Measurements from ENCODE around the gene XDH.

Gene XDH

DNA sequence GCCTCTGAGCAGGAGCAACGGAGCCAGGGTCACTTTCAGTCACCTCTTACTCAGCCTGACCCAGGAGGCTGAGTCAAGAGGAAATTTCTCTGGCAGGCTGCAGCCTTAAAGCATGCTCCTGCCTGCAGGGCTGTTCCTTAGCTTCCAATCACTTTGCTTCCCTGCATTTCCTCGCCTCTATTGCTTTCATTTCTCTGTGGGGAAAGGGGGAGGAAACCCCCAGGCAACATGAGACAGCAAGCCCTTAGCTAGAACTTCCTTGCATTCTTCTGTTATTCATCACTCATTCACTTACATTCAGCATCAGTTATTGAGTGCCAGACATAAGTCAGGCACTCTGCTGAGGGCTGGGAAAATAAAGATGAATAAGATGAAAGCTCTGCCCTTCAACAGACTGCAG, 13.0 kb downstream of the XDH start:
- DNase-seq: no peak

GRCh38 chr2:31398881-31399280, 15.7 kb downstream of the XDH start:
- DNase-seq: no peak

GRCh38 chr2:31397094-31397493, 17.4 kb downstream of the XDH start:
- DNase-seq: peak; percentile 6

DNA sequence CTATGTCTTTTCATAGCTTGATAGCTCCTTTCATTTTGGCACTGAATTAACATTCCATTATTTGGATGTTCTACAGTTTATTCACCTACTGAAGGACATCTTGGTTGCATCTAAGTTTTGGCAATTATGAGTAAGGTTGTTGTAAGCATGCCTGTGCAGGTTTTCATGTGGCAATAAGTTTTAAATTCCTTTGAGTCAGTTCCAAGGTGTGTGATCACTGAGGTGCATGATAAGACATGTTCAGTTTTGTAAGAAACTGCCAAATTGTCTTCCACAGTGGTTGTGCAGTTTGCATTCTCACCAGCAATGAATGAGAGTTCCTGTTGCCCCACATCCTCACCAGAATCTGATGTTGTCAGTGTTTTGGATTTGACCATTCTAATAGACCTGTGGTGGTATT, 24.2 kb downstream of the XDH start:
- no peak for DNase-seq

DNA sequence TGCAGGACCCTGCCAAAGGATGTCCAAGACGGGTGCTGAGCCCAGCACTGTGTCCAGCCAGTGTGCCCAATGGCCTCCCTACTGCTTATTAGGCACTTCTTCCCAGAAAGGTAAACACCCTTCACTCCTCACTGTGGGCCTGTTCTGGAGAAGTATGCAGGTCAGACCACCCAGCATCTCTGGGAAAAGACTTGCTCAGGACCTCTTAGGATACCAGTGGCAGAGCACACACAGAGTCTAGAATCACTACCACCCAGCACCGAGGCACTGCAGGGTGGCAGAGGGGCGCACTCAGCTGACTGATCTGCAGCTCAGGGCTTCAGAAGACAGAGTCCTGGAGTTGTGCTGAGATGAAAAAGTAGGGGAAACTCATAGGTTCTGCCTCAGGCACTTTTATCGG, 25.8 kb downstream of the XDH start:
- no peak for DNase-seq

- DNase-seq: no peak
These were observed 26.7 kb downstream of the XDH start for GRCh38 chr2:31387850-31388249.

GRCh38 chr2:31386648-31387047, 27.9 kb downstream of the XDH start:
- no peak for DNase-seq

DNA sequence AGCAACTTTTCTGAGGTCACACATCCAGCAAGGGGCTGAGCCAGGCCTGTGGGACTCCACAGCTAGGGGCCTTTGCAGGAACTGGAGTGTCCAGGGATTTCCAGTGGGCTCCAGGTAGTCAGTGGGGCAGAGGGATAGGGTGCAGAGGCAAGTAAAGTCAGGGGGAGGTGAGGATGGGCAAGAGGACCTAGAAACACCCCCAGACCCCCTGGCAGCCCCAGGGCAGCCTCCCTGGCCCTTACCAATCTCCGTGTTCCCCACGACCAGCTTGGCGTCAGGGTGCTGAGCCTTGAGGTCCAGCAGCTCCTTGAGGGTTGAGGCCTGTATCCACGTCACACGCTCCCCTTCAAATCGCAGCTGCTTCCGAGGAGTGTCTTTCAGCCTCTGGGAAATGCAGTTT, 28.4 kb downstream of the XDH start:
- DNase-seq: no peak

GRCh38 chr2:31384771-31385276, 29.7 kb downstream of the XDH start:
- DNase-seq: no peak

DNA sequence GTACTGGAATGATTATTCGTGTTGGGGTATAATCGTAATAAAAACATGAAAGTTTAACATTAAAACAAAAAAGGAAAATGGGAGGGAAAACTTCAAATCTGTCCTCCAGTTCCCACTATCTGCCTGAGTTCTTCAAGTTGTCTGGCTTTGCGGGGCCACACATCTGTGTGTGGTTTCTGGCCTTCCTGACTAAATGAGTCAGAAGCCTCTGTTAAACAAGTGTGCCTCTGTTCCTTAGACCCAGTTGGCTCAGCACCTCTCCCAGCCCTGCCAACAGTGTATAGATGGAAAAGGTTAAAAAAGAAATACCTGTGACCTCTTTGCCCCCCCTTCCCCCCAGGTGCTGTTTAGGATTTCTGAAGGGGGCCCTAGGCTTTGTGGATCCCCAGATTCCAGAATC, 30.2 kb downstream of the XDH start:
- no peak for DNase-seq

- DNase-seq: no peak
These were observed 30.9 kb downstream of the XDH start for GRCh38 chr2:31383471-31384153.

- no peak for DNase-seq
These were observed 32.0 kb downstream of the XDH start for GRCh38 chr2:31382452-31383120.

DNA sequence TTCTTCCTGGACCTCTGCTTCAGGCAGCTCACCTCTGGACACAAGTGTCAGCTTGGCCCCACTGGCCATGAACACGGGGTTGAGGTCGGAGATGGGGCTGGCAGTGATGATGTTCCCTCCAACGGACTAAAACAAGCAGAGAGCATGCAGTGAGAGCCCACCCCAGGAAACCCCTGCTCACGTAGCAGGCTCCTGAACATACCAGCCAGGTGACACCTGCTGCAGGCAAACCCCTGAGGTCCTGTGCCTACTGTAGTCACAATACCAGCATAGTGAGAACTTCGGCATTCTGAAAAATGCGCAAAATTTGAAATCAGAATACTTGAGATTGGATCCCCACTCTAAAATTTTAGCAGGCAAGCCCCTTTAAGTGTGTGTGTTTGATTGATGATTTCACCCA, 32.9 kb downstream of the XDH start:
- no peak for DNase-seq

GRCh38 chr2:31380243-31380642, 34.3 kb downstream of the XDH start:
- no peak for DNase-seq

DNA sequence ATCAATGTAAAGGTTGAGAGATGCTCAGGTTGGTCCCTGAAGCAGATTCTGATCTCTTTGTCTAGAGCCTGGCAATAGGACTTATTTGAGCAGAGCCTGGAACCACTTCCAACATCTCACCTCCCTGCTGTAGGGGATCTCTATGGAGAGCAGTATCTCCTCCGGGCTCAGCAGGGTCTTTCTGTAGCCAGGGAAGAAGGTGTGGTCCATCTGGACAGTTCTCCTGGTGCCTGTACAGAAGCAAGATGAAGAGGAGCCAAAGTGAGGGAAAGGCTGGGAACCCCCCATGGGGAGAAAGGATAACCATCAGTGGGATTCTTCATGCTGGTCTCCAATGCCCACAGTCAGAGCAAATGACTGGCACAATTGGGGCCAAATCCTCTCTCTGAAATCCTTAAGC, 34.8 kb downstream of the XDH start:
- DNase-seq: no peak

DNA sequence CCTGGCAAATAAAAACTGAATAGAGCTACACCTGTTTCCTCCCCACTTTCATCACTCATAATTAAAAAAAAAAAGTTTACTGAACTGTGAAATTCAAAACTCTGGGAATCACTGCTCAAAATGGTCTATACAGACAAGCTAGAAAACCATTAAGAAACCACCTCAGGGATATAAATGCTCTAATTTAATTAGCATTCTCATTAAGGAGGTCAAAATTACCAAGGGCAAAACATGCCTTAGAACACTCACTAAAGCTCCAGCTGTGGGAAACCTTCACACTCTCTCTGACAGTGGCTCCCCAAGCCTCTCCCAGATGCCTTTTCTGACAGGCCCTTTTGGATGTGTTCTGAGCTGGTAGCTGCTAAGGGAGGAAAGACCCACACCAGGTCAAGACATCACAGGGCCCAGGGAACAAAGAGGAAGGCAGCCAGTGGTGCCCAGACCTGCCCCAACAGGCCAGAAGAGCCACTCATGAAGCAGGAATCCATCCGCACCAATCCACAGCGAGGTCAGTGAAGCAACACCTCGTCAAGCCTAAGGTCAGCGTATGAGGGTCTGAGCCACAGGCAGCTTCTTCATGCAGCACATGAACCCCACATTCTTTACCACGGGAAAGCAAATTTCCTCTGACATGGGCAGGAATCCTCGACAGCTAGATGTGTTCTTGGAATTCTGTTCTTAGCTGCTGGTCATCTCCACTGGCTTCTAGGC, 35.6 kb downstream of the XDH start:
- no peak for DNase-seq

GRCh38 chr2:31378389-31378788, 36.2 kb downstream of the XDH start:
- DNase-seq: no peak

DNA sequence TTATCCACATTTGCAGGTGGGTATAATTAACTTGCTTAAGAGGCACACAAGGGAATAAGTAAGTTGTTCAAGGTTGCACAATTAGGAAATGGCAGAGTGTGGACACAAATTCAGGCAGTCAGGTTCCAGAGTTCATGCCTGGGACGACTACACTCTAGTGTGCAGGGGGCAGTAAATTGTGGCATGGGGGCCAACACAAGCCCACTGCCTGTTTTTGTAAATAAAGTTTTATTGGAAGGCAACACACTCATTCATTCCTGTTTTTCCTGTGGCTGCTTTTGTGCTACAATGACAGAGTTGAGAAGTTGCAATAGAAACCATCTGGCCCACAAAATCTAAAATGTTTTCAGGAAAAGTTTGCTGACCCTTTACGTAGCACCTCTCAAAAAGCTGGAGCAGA, 41.4 kb downstream of the XDH start:
- DNase-seq: no peak

- no peak for DNase-seq
These were observed 42.4 kb downstream of the XDH start for GRCh38 chr2:31372097-31372496.

GRCh38 chr2:31371691-31372090, 42.9 kb downstream of the XDH start:
- no peak for DNase-seq

- no peak for DNase-seq
These were observed 47.8 kb downstream of the XDH start for GRCh38 chr2:31366733-31367132.

DNA sequence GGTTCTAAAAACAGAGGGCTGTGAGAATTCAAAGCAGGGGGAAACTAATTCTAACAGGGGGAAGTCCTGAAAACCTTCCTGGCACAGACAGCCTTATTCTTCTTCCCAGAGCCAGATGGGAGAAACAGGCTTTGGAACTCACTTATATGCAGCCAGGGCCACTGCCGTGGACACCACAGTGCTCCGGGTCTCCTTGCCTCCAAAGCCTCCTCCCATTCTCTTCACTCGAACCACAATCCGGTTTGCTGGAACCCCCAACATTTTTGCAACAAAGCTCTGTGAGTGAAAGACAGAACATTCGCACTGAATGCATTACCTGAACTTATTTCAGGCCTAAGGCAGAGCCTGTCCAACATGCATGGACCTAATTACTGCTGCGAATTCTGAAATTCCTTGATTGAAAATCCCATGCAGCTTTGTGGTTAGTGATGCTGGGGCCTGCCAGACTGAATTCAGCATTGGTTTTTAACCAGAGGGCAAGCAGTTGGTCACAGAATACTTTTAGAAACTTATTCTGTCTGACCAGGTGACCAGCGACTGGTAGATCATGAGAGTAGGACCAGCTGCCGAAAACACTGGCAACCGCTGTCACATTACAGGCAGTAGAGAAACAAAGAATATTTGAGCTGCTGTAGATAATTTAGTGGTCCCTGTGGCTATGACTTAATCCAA, 48.6 kb downstream of the XDH start:
- DNase-seq: no peak

- no peak for DNase-seq
These were observed 49.2 kb downstream of the XDH start for GRCh38 chr2:31365348-31365747.

Measured in NCI-H1694 (cell line).